ENCODE data around the gene LEMD1.

The LEMD1 gene

GRCh38 chr1:205421798-205422197, at the start of gene LEMD1:
Gene LEMD1 (minus strand): TSS chr1:205422056. CDS start chr1:205420536, 1,520 bp downstream.
- no peak for DNase-seq

DNA sequence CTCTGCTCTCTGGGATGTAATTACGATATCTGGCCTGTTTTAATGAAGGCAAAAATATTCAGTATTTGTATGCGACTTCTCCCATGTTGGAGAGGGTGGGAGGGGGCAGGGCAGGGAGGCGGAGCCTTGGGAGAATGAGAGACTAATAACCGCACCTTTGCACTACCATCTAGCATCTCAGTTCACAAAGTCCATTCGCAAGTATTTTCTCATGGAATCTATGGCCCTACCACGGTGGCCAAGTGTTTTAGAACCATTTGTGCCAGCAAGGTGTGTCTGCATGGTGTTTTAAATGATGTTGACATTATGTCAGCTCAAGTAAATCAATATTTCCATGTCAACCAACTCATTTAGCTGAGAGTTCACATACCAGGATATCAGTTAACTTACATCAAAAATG, 48.3 kb upstream of the LEMD1 start:
- no peak for DNase-seq

DNA sequence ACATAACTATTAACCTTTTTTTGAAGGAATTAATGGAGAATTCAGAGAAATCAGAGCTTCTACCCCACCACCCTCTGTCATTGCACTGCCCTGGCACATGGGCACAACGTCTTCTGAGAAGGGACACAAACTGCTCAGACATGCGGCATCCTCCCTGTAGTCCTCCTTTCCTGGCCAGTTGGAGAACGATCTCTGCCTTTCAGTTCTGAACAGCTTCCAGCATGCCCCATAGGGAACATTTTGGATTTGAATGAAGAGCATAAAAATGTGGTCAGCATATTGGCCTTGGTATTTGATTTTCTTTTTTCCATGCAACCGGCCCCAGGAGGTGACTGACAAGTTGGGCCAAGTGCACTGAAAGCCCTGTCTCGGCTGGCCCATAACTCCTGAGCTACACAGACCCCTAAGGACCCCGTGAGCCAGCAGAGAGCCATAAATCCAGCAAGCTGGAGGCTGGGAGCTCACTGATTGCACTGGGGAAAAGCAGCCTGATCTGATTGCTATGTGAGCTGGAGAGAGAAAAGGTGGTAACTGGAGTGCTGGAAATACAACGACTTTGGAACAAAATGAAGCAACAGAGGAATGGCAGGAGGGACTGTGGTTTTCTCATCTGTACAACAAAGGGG, 44.9 kb upstream of the LEMD1 start:
- no peak for DNase-seq

GRCh38 chr1:205465392-205465791, 43.5 kb upstream of the LEMD1 start:
- DNase-seq, result no peak

GRCh38 chr1:205458777-205459566, 37.1 kb upstream of the LEMD1 start:
- DNase-seq, result peak; percentile 40

DNA sequence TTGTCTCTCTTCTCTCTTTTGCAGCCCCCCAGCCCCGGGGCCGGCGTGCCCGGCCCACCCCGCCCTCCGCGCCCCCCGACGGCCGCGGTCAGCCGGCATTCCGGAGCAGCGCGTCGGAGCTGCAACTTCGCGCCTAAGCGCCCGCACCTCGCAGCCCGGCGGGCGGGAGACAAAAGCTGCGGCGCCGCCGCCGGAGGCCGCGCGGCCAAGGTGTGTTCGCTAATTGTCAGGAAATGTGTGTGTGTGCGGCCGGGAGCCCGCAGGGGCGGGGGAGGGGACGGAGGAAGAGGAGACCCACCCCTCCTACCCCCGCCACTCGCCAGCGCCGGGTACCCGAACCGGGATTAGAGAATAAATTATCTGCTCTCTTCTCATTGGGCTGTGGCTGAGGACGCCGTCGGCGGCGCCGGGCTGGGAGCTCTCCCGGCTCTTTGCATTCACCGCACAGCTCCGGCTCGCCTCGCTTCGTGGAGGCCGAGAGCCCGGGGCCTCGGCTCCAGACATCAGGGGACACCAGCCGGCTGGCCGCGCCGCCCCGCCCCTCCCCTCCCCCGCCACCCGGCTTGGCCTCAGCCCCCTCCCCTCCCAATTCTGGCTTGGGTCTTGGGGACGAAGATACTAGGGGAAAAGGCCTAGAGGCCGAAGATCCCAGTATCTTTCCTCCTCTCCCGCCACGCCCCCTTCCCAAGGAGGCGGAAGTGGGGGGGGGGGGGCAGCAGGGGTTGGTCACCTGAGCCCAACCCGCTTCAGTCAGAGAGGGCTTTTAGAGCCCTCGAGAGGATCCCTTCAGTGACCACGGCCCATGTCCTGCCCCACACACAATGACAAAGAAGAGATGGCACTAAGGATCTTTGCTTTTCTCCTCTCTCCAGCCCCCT, 35.3 kb upstream of the LEMD1 start:
- no peak for DNase-seq

GRCh38 chr1:205456383-205456867, 34.6 kb upstream of the LEMD1 start:
- DNase-seq, result no peak

GRCh38 chr1:205455581-205456382, 33.9 kb upstream of the LEMD1 start, which contains the start of gene BLACAT1:
Gene BLACAT1 (minus strand): TSS chr1:205456045.
- no peak for DNase-seq

GRCh38 chr1:205454903-205455335, 33.1 kb upstream of the LEMD1 start:
- DNase-seq, result no peak

DNA sequence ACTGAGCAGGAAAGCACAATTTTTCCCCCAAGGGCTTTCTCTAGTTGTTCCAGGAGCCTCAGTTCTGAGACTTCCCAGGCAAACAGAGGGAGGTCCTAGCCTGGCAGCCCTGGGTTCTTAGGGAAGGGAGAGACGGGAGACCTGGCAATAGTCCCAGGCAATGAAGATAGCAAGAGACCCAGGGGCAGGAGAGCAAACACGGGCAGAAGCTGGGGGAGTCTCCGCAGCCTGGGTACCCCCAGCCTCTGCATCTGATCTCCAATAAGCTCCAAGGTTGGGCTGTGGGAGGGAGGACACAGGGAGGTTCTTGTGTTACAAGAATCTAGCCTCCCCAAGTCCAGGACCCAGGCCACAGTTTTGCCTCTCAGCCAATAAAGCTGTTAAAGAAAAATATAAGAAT, 31.6 kb upstream of the LEMD1 start:
- no peak for DNase-seq

DNA sequence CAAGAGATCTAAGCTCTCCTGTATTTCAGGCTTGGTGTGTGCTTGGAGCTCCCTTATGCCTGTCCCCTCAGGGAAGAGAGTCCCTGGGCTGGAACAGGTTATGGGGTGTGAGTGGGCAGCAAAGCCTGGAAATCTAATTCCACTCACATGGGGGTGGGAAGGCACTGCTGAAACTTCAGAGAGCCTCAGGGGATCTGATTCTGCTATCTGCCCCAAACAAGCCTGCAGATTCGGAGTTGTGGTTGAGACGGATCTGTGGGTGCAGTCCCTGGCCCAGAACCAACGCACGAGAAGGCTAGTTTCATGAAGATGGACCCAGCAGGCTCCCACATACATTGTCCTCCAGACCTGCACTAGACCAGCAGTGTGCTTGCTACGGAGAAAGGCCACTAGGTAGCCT, 31.1 kb upstream of the LEMD1 start:
- DNase-seq, result no peak

GRCh38 chr1:205452364-205452763, 30.5 kb upstream of the LEMD1 start:
- no peak for DNase-seq

- DNase-seq, result no peak
Observed at GRCh38 chr1:205451759-205452164, 29.9 kb upstream of the LEMD1 start.

- DNase-seq, result no peak
Observed at GRCh38 chr1:205451202-205451601, 29.3 kb upstream of the LEMD1 start.

DNA sequence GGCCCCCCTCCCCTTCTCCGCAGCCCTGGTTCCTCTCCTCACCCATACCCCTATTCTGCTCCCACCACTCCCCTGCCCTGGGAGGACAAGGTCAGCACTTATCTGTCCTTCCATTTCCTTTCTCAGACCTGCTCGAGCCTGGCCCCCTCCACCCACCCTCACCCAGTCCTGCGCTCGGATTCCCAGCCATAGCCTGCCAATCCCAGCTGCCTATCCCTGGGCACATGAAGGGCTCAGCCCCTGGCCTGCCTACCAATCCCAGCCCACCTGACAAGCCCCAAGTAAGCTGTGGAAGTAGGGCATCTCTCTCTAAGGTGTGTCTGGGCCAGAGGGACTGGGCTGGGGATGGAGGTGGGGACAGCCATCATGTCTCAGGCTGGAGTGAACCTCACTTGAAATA, 28.6 kb upstream of the LEMD1 start:
- DNase-seq, result no peak

DNA sequence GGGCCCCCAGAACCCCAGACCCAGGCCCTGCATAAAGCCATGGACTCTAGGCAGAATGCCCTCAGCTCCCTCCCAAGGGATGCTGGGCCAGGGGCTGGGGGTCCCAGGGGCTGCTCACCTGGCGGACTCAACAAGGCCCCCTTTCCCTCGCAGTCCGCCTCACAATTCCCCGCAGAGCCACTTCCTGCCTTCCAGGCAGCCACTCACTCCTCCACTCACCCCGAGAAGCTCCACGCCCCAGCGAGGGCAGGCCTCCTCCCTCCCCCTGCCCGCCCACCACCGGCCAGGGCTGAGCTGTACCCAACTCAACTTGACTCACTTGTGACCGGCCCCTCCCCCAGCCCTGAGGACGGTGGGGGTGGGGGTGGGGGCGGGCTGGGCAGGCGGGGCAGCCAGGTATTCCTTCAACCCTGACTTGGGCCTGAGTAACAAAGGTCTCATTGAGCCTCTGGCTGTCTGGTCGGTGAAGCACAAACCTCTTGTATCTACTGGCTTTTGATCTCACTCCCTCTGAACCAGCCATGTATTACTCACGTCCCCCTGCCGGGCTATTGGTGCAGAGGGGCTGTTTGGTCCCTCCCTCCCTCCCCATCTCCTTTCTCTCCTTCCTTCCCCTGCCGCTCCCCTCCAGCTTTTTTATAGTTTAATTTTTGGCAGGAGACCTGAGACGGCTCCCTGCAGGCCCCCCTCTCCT, 28.0 kb upstream of the LEMD1 start:
- DNase-seq, result no peak

DNA sequence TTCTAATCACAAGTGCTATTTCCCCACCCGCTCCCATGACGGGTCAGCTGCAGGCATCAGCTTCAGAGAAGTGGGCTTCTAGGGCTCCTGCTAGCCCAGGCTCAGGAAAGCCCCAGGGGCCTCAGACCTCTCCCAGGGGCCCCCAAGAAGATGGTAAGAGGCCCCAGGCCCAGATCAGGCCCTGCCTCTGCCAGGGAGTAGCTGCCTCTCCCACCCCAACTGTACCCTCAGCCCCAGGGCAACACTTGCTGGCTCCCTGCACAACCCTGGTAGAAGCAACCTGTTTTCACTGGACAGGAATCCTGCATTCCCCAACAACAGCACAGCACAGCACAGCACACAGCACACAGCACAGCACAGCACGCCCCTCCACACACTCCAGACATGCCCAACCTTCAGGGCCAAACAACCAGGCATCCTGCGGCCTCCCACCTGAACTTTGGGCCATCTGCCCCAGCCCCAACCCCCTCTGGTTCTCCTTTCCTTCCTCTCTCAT, 27.4 kb upstream of the LEMD1 start:
- DNase-seq, result no peak

GRCh38 chr1:205448540-205449253, 26.8 kb upstream of the LEMD1 start:
- no peak for DNase-seq

DNA sequence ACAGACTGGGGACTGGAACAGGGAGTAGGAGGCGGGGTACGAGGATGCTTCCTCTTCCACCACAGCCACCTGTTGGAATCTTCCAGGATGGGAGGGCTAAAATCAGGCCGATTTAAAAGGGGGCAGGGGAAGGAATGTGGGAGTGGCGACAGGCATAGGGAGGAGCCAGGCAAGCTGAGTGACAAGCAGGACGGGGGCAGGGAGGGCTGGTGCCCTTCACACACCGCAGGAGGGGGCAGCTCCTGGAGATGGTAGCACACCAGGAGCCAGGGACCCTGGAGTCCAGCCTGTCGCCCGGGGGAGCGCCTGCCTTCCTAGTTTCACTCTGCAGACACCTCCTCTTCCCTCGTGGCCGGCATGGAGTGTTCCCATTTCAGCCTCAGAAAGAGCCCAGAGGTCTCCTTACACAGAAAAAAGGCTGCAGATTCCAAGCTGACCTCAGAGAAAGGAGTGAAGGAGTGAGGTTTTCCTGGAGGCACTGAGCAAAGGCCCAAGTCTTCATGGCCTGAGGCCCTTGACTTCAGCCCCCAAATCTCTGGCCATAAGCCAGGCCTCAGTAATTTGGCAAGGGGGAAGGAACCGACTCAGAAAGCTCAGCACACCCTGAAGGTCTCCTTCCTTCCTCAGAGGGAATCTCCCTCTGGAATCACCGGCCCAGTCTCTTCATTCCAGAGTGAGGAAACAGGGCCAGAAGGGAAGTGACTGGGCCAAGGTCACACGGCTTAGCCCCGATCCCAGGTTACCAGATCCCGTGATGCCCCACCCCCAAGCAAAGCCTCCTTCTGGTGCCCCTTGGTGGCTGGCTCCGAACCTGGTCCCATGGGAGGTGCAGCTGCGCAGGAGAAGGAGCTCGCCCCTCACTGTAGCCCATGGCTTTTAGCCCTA, 25.8 kb upstream of the LEMD1 start:
- no peak for DNase-seq

GRCh38 chr1:205446828-205447227, 25.0 kb upstream of the LEMD1 start:
- no peak for DNase-seq

Data from hematopoietic multipotent progenitor cell treated with erythropoietin and hydrocortisone succinate and interleukin-3 and kit ligand, for 8 days (in vitro differentiated cells).